ENCODE data around the gene RMND1. TPM values are rescaled to one million over a fixed set of nuclear protein-coding genes. Genes with fewer than 3 reads are reported as not detected.

Gene RMND1
- 18.3 to 23.3 TPM (median 21.0 TPM) in 3 replicates for total RNA-seq (2021)
- Bru-seq, nascent RNA, result percentile 82 among the genes with signal in this experiment
- long read RNA-seq, experiment 1, transcript RMND1-203 (12 exons, 2,003 nt), result major isoform, 39 of 62 reads
- long read RNA-seq, experiment 1, partial matches to known transcripts, result 6 of 62 reads
- long read RNA-seq, experiment 1, other reads (novel, unspliced or antisense), result 14 of 62 reads
- long read RNA-seq, experiment 2, partial matches to known transcripts, result 9 of 25 reads
- long read RNA-seq, experiment 2, other reads (novel, unspliced or antisense), result 12 of 25 reads
- long read RNA-seq, experiment 3, transcript RMND1-205 (11 exons, 1,340 nt), result minor isoform, 7 of 71 reads
- long read RNA-seq, experiment 3, transcript RMND1-203 (12 exons, 2,003 nt), result major isoform, 39 of 71 reads
- long read RNA-seq, experiment 3, partial matches to known transcripts, result 3 of 71 reads
- long read RNA-seq, experiment 3, other reads (novel, unspliced or antisense), result 20 of 71 reads

- Mint-ChIP-seq H3K27ac (peak within 1 kb of the TSS; percentile 98), H3K27me3 (ENCODE audit: low read depth) (no peaks in the 10 kb centered on the region; the same call in 1 of the 2 replicates), H3K36me3 (peaks cover 5% of the 10 kb centered on the region), H3K4me1 (peaks cover 34% of the 10 kb centered on the region), H3K4me3 (peak within 1 kb of the TSS; percentile 96), H3K9me3 (no peaks in the 10 kb centered on the region)
- ATAC-seq (peak; percentile 97), DNase-seq (ENCODE audit: low spot score) (peak; percentile 99)
- ChIA-PET POLR2A (interaction anchor here (0.7 to 1.3 kb wide), 3 partner anchors 10 to 837 kb away, joined by 3 to 5 read pairs (median 3); no protein-coding TSS in a partner anchor), CTCF (interaction anchor here (0.7 to 1.0 kb wide), 4 partner anchors 10 to 850 kb away, joined by 3 to 5 read pairs (median 3); no protein-coding TSS in a partner anchor)
- TF ChIP-seq GRHL2 (CRISPR knock-in tag; IDR thresholded peaks at IDR 0.05; ENCODE audit: insufficient replicate concordance, severe bottlenecking) (no peak), ESRRA (CRISPR knock-in tag; IDR thresholded peaks at IDR 0.05; ENCODE audit: borderline replicate concordance) (no peak), IRF2 (CRISPR knock-in tag; IDR thresholded peaks at IDR 0.05; ENCODE audit: borderline replicate concordance, low read depth) (no peak), ATF6 (CRISPR knock-in tag; IDR thresholded peaks at IDR 0.05) (no peak), CREB1 (CRISPR knock-in tag; IDR thresholded peaks at IDR 0.05) (0 out of 2 replicates have a peak, but pooled peaks have one; percentile 55), TP53 (CRISPR knock-in tag; IDR thresholded peaks at IDR 0.05) (0 out of 2 replicates have a peak, but pooled peaks have one; percentile 48), NR1H2 (CRISPR knock-in tag; IDR thresholded peaks at IDR 0.05) (no peak), ZBTB43 (CRISPR knock-in tag; IDR thresholded peaks at IDR 0.05) (0 out of 2 replicates have a peak, but pooled peaks have one; percentile 13), GABPB1 (CRISPR knock-in tag; IDR thresholded peaks at IDR 0.05) (peak; percentile 80), ATF3 (CRISPR knock-in tag; conservative IDR thresholded peaks at IDR 0.05) (no peak), ZNF396 (CRISPR knock-in tag; IDR thresholded peaks at IDR 0.05; ENCODE audit: borderline replicate concordance) (no peak), ERG (CRISPR knock-in tag; IDR thresholded peaks at IDR 0.05) (no peak), E2F4 (CRISPR knock-in tag; IDR thresholded peaks at IDR 0.05; ENCODE audit: borderline replicate concordance, low read depth) (no peak), NR2C2 (CRISPR knock-in tag; IDR thresholded peaks at IDR 0.05) (no peak), NR3C1 (CRISPR knock-in tag; conservative IDR thresholded peaks at IDR 0.05; ENCODE audit: low read depth) (no peak), USF1 (CRISPR knock-in tag; IDR thresholded peaks at IDR 0.05) (peak; percentile 100), HMGA2 (CRISPR knock-in tag; IDR thresholded peaks at IDR 0.05) (no peak), ZMAT4 (CRISPR knock-in tag; IDR thresholded peaks at IDR 0.05) (no peak), ZNF671 (CRISPR knock-in tag; IDR thresholded peaks at IDR 0.05) (no peak), FOXP4 (CRISPR knock-in tag; IDR thresholded peaks at IDR 0.05) (peak; percentile 82; the same call in 1 of the 2 replicates)
These were observed at the start of gene RMND1 for GRCh38 chr6:151451950-151452749. TSS of gene RMND1 (minus strand) at chr6:151452126. CDS start at chr6:151445811, 6,315 bp downstream.

All from WTC11 (cell line).